ENCODE data around the gene HMCN2.

Gene HMCN2

GRCh38 chr9:130390390-130390789 lies 124.8 kb downstream of the HMCN2 start:
- no peak for TF ChIP-seq CTCF (IDR thresholded peaks at IDR 0.05; ENCODE audit: low read depth, low read length)
- DNase-seq (ENCODE audit: extremely low read depth, low read depth): no peak

GRCh38 chr9:130390986-130391385 lies 125.4 kb downstream of the HMCN2 start:
- DNase-seq (ENCODE audit: extremely low read depth, low read depth): no peak
- no peak for TF ChIP-seq CTCF (IDR thresholded peaks at IDR 0.05; ENCODE audit: low read depth, low read length)

GRCh38 chr9:130391866-130392265 lies 126.3 kb downstream of the HMCN2 start:
- no peak for TF ChIP-seq CTCF (IDR thresholded peaks at IDR 0.05; ENCODE audit: low read depth, low read length)
- DNase-seq (ENCODE audit: extremely low read depth, low read depth): no peak

GRCh38 chr9:130393681-130394071 lies 128.1 kb downstream of the HMCN2 start:
- DNase-seq (ENCODE audit: extremely low read depth, low read depth): no peak
- TF ChIP-seq CTCF (IDR thresholded peaks at IDR 0.05; ENCODE audit: low read depth, low read length): no peak

GRCh38 chr9:130394320-130394719 lies 128.8 kb downstream of the HMCN2 start:
- TF ChIP-seq CTCF (IDR thresholded peaks at IDR 0.05; ENCODE audit: low read depth, low read length): no peak
- no peak for DNase-seq (ENCODE audit: extremely low read depth, low read depth)

GRCh38 chr9:130394814-130395470 lies 129.4 kb downstream of the HMCN2 start:
- no peak for TF ChIP-seq CTCF (IDR thresholded peaks at IDR 0.05; ENCODE audit: low read depth, low read length)
- no peak for DNase-seq (ENCODE audit: extremely low read depth, low read depth)

GRCh38 chr9:130395810-130396435 lies 130.4 kb downstream of the HMCN2 start:
- no peak for DNase-seq (ENCODE audit: extremely low read depth, low read depth)
- TF ChIP-seq CTCF (IDR thresholded peaks at IDR 0.05; ENCODE audit: low read depth, low read length): no peak

Measured in AG09319 (cell line).